ENCODE measurements around the gene SPACA9.
A peak's percentile ranks its signal among the peaks of the same experiment; 100 is the strongest.

The SPACA9 gene

GRCh38 chr9:132876849-132877248, 1.8 kb upstream of the SPACA9 start:
- Histone ChIP-seq H3K9me3 (replicated peaks in 1 of 11) (no peaks in the 10 kb centered on the region), H3K27me3 (no peaks in the 10 kb centered on the region; a peak in 1 of 22 replicates), H3K27ac (no peak overlapping the region), H3K36me3 (no peaks in the 10 kb centered on the region), H3K4me1 (peaks cover 19 to 45% (median 36%) of the 10 kb centered on the region in 10 experiments), H3K4me2 (peak overlapping the region in 6 of 11 experiments; percentile 86 to 99 (median 94); a peak in 9 of 22 replicates), H4K20me1 (no peaks in the 10 kb centered on the region), H3K9ac (peak overlapping the region in 3 of 11 experiments; percentile 85 to 96 (median 91); a peak in 4 of 22 replicates), H3K4me3 (no peak overlapping the region; a peak in 1 of 20 replicates)
- TF ChIP-seq Cebpa-rat (IDR thresholded peaks at IDR 0.05) = no peak

- peaks cover 25 to 51% (median 42%) of the 10 kb centered on the region in 10 experiments for H3K4me1 ChIP-seq
- H3K4me3 ChIP-seq = peak overlapping the region; percentile 77 to 97 (median 89)
- H3K9ac ChIP-seq = peak overlapping the region; percentile 85 to 96 (median 91)
- peak overlapping the region; percentile 85 to 99 (median 93) for H3K4me2 ChIP-seq
- no peaks in the 10 kb centered on the region for H4K20me1 ChIP-seq
- peak overlapping the region in 8 of 11 experiments; percentile 88 to 99 (median 93); a peak in 17 of 22 replicates for H3K27ac ChIP-seq
- no peaks in the 10 kb centered on the region; a peak in 1 of 22 replicates for H3K27me3 ChIP-seq
- H3K36me3 ChIP-seq = no peaks in the 10 kb centered on the region
- no peak for TF ChIP-seq Cebpa-rat (IDR thresholded peaks at IDR 0.05)
- H3K9me3 ChIP-seq (replicated peaks in 1 of 11) = no peaks in the 10 kb centered on the region
These were observed 1.3 kb upstream of the SPACA9 start for GRCh38 chr9:132877458-132877823.

- TF ChIP-seq Cebpa-rat (IDR thresholded peaks at IDR 0.05) = no peak
- no peaks in the 10 kb centered on the region; a peak in 1 of 22 replicates for H3K27me3 ChIP-seq
- H3K4me2 ChIP-seq = peak within 1 kb of the TSS; percentile 85 to 99 (median 93)
- no peaks in the 10 kb centered on the region for H4K20me1 ChIP-seq
- peak within 1 kb of the TSS; percentile 77 to 97 (median 89) for H3K4me3 ChIP-seq
- no peaks in the 10 kb centered on the region for H3K36me3 ChIP-seq
- H3K9me3 ChIP-seq (replicated peaks in 1 of 11) = no peaks in the 10 kb centered on the region
- H3K27ac ChIP-seq = peak within 1 kb of the TSS; percentile 84 to 99 (median 93)
- peak within 1 kb of the TSS; percentile 85 to 96 (median 91) for H3K9ac ChIP-seq
- H3K4me1 ChIP-seq = peaks cover 31 to 58% (median 48%) of the 10 kb centered on the region in 10 experiments
These were observed 639 bp upstream of the SPACA9 start, which contains the start of gene AK8 for GRCh38 chr9:132877824-132878694. AK8 (minus strand) TSS chr9:132878284; CDS start chr9:132878255, 29 bp downstream.

GRCh38 chr9:132879457-132880323, 992 bp downstream of the SPACA9 start:
- H4K20me1 ChIP-seq = no peaks in the 10 kb centered on the region
- peak overlapping the region in 8 of 11 experiments; percentile 10 to 96 (median 91); a peak in 11 of 22 replicates for H3K9ac ChIP-seq
- H3K4me3 ChIP-seq = peak overlapping the region in 5 of 10 experiments; percentile 77 to 97 (median 90); a peak in 6 of 20 replicates
- no peaks in the 10 kb centered on the region; a peak in 1 of 22 replicates for H3K27me3 ChIP-seq
- peak overlapping the region; percentile 85 to 99 (median 93) for H3K4me2 ChIP-seq
- H3K27ac ChIP-seq = peak overlapping the region in 9 of 11 experiments; percentile 88 to 99 (median 93); a peak in 16 of 22 replicates
- 0 out of 22 replicates have a peak, but pooled peaks cover 0 to 8% (median 0%) of the 10 kb centered on the region in 11 experiments for H3K36me3 ChIP-seq
- H3K4me1 ChIP-seq = peaks cover 33 to 74% (median 64%) of the 10 kb centered on the region in 10 experiments
- no peak for TF ChIP-seq Cebpa-rat (IDR thresholded peaks at IDR 0.05)
- H3K9me3 ChIP-seq (replicated peaks in 1 of 11) = no peaks in the 10 kb centered on the region

GRCh38 chr9:132880324-132880661, 1.6 kb downstream of the SPACA9 start:
- Histone ChIP-seq H4K20me1 (no peaks in the 10 kb centered on the region), H3K9ac (peak overlapping the region in 7 of 11 experiments; percentile 10 to 95 (median 39); a peak in 9 of 22 replicates), H3K27ac (peak overlapping the region in 9 of 11 experiments; percentile 20 to 99 (median 93); a peak in 15 of 22 replicates), H3K9me3 (replicated peaks in 1 of 11) (no peaks in the 10 kb centered on the region), H3K27me3 (no peaks in the 10 kb centered on the region; a peak in 1 of 22 replicates), H3K4me3 (no peak overlapping the region), H3K4me1 (peaks cover 34 to 80% (median 70%) of the 10 kb centered on the region in 10 experiments), H3K4me2 (peak overlapping the region in 9 of 11 experiments; percentile 85 to 99 (median 93); a peak in 17 of 22 replicates), H3K36me3 (0 out of 22 replicates have a peak, but pooled peaks cover 0 to 8% (median 0%) of the 10 kb centered on the region in 11 experiments)
- TF ChIP-seq Cebpa-rat (IDR thresholded peaks at IDR 0.05) = no peak

- Histone ChIP-seq H4K20me1 (no peaks in the 10 kb centered on the region), H3K9ac (peak overlapping the region in 4 of 11 experiments; percentile 8 to 91 (median 26); a peak in 4 of 22 replicates), H3K27me3 (no peaks in the 10 kb centered on the region; a peak in 1 of 22 replicates), H3K27ac (peak overlapping the region in 9 of 11 experiments; percentile 7 to 100 (median 99); a peak in 16 of 22 replicates), H3K4me3 (no peak overlapping the region), H3K36me3 (0 out of 22 replicates have a peak, but pooled peaks cover 0 to 8% (median 0%) of the 10 kb centered on the region in 11 experiments), H3K4me1 (peaks cover 47 to 94% (median 85%) of the 10 kb centered on the region in 10 experiments), H3K4me2 (peak overlapping the region; percentile 32 to 97 (median 81)), H3K9me3 (replicated peaks in 1 of 11) (no peaks in the 10 kb centered on the region)
- TF ChIP-seq Cebpa-rat (IDR thresholded peaks at IDR 0.05) = no peak
These were observed 3.1 kb downstream of the SPACA9 start for GRCh38 chr9:132881826-132882225.

- H3K27me3 ChIP-seq = no peaks in the 10 kb centered on the region; a peak in 1 of 22 replicates
- H3K4me1 ChIP-seq = peaks cover 47 to 94% (median 87%) of the 10 kb centered on the region in 10 experiments
- 0 out of 22 replicates have a peak, but pooled peaks cover 0 to 8% (median 0%) of the 10 kb centered on the region in 11 experiments for H3K36me3 ChIP-seq
- TF ChIP-seq Cebpa-rat (IDR thresholded peaks at IDR 0.05) = no peak
- H3K9me3 ChIP-seq (replicated peaks in 1 of 11) = no peaks in the 10 kb centered on the region
- H3K27ac ChIP-seq = peak overlapping the region in 9 of 11 experiments; percentile 25 to 100 (median 99); a peak in 15 of 22 replicates
- H4K20me1 ChIP-seq = no peaks in the 10 kb centered on the region
- H3K9ac ChIP-seq = peak overlapping the region in 9 of 11 experiments; percentile 2 to 91 (median 28); a peak in 10 of 22 replicates
- no peak overlapping the region for H3K4me3 ChIP-seq
- peak overlapping the region; percentile 32 to 97 (median 81) for H3K4me2 ChIP-seq
These were observed 3.9 kb downstream of the SPACA9 start for GRCh38 chr9:132882616-132883015.

Measured in BLaER1 treated with 17β-estradiol and CSF1 and Interleukin-3, amounts not matched to agents 10 nM and 100 nM (cell line).